WTC11 (cell line): ENCODE measurements around the gene ARID4B. TPM values are rescaled to one million over a fixed set of nuclear protein-coding genes. Genes with fewer than 3 reads are reported as not detected.
A peak's percentile ranks its signal among the peaks of the same experiment; 100 is the strongest.

Experiments
- ATAC-seq: fragments of 200-7000 bp; cut with Tn5 transposase; 2 replicates; pipeline ENCODE4 v1.10.0; 2021; ENCODE audit warnings: mild to moderate bottlenecking, moderate library complexity
- CTCF ChIA-PET: fragments of 300-600 bp; sonication (Branson Sonifier 250); formaldehyde crosslinking; loops from one replicate; lab custom pipeline; 2021; ENCODE audit warnings: antibody characterized with exemption; lab: Charles Lee
- POLR2A ChIA-PET: fragments of 350-600 bp; sonication (Branson Sonifier 250); formaldehyde crosslinking; loops from one replicate; lab custom pipeline; 2021; ENCODE audit warnings: antibody characterized with exemption; lab: Charles Lee
- DNase-seq: peaks from one replicate; pipeline ENCODE4 v3.0.0; 2021; ENCODE audit warnings: low spot score
- H3K27ac Mint-ChIP-seq: 2 replicates; pipeline ENCODE4 v1.8.0; 2021; ENCODE audit warnings: mixed read lengths
- H3K27me3 Mint-ChIP-seq: 2 replicates; pipeline ENCODE4 v1.8.0; 2021; ENCODE audit warnings: low read depth, mild to moderate bottlenecking, moderate library complexity, mixed read lengths
- H3K36me3 Mint-ChIP-seq: 2 replicates; pipeline ENCODE4 v1.8.0; 2021; ENCODE audit warnings: mixed read lengths
- H3K4me1 Mint-ChIP-seq: 2 replicates; pipeline ENCODE4 v1.8.0; 2022; ENCODE audit warnings: mixed read lengths
- H3K4me3 Mint-ChIP-seq: 2 replicates; pipeline ENCODE4 v1.8.0; 2021; ENCODE audit warnings: mild to moderate bottlenecking, moderate library complexity, mixed read lengths
- H3K9me3 Mint-ChIP-seq: 2 replicates; pipeline ENCODE4 v1.8.0; 2021; ENCODE audit warnings: mixed read lengths
- ATF6 ChIP-seq: sonication (generic); formaldehyde crosslinking; IDR thresholded peaks from 2 replicates; pipeline ENCODE4 v1.8.1; 2023; ENCODE audit warnings: mild to moderate bottlenecking, missing genetic modification reagents
- CBFB ChIP-seq: sonication (generic); formaldehyde crosslinking; IDR thresholded peaks from 2 replicates; pipeline ENCODE4 v1.8.1; 2022; ENCODE audit warnings: mild to moderate bottlenecking, low read depth, missing genetic modification reagents
- EMX1 ChIP-seq: fragments of 250-450 bp; sonication (Bioruptor Pico); IDR thresholded peaks from 2 replicates; pipeline ENCODE4 v1.8.0; 2021; ENCODE audit warnings: mild to moderate bottlenecking
- ESRRA ChIP-seq: sonication (generic); formaldehyde crosslinking; IDR thresholded peaks from 2 replicates; pipeline ENCODE4 v1.8.1; 2022; ENCODE audit warnings: mild to moderate bottlenecking, missing genetic modification reagents, borderline replicate concordance
- ETV6 ChIP-seq: sonication (generic); formaldehyde crosslinking; IDR thresholded peaks from 2 replicates; pipeline ENCODE4 v1.8.1; 2022; ENCODE audit warnings: mild to moderate bottlenecking, missing genetic modification reagents
- FOXJ3 ChIP-seq: sonication (generic); formaldehyde crosslinking; IDR thresholded peaks from 2 replicates; pipeline ENCODE4 v1.9.0; 2021; ENCODE audit warnings: missing genetic modification reagents, mild to moderate bottlenecking, borderline replicate concordance
- GTF2I ChIP-seq: fragments of 250-450 bp; sonication (Bioruptor Pico); conservative IDR thresholded peaks from 2 replicates; pipeline ENCODE4 v1.4.0; 2021; ENCODE audit warnings: mild to moderate bottlenecking
- IRF1 ChIP-seq: sonication (generic); formaldehyde crosslinking; IDR thresholded peaks from 2 replicates; pipeline ENCODE4 v1.8.0; 2023; ENCODE audit warnings: missing genetic modification reagents
- JUN ChIP-seq: sonication (generic); formaldehyde crosslinking; IDR thresholded peaks from 2 replicates; pipeline ENCODE4 v1.8.0; 2023; ENCODE audit warnings: mild to moderate bottlenecking, missing genetic modification reagents
- NFYB ChIP-seq: sonication (generic); formaldehyde crosslinking; conservative IDR thresholded peaks from 2 replicates; pipeline ENCODE4 v1.8.0; 2022; ENCODE audit warnings: low read depth, missing genetic modification reagents
- NR2C2 ChIP-seq: sonication (generic); formaldehyde crosslinking; IDR thresholded peaks from 2 replicates; pipeline ENCODE4 v1.8.0; 2022; ENCODE audit warnings: mild to moderate bottlenecking, missing genetic modification reagents
- RELA ChIP-seq: sonication (generic); formaldehyde crosslinking; IDR thresholded peaks from 2 replicates; pipeline ENCODE4 v1.8.1; 2022; ENCODE audit warnings: missing genetic modification reagents, mild to moderate bottlenecking, borderline replicate concordance
- RORB ChIP-seq: fragments of 250-450 bp; sonication (Bioruptor Pico); IDR thresholded peaks from 2 replicates; pipeline ENCODE4 v1.9.0; 2021; ENCODE audit warnings: mild to moderate bottlenecking
- SMAD3 ChIP-seq: sonication (generic); formaldehyde crosslinking; IDR thresholded peaks from 2 replicates; pipeline ENCODE4 v1.8.0; 2022; ENCODE audit warnings: missing genetic modification reagents, mild to moderate bottlenecking, borderline replicate concordance
- SMAD4 ChIP-seq: sonication (generic); formaldehyde crosslinking; IDR thresholded peaks from 2 replicates; pipeline ENCODE4 v1.8.0; 2022; ENCODE audit warnings: mild to moderate bottlenecking, missing genetic modification reagents
- SP1 ChIP-seq: sonication (generic); formaldehyde crosslinking; conservative IDR thresholded peaks from 2 replicates; pipeline ENCODE4 v1.8.1; 2022; ENCODE audit warnings: missing genetic modification reagents
- TCF7 ChIP-seq: sonication (generic); formaldehyde crosslinking; IDR thresholded peaks from 2 replicates; pipeline ENCODE4 v1.8.0; 2022; ENCODE audit warnings: mild to moderate bottlenecking, low read depth, missing genetic modification reagents, moderate library complexity
- TP53 ChIP-seq: sonication (generic); formaldehyde crosslinking; IDR thresholded peaks from 2 replicates; pipeline ENCODE4 v1.8.1; 2023; ENCODE audit warnings: mild to moderate bottlenecking, missing genetic modification reagents
- ZNF232 ChIP-seq: sonication (generic); formaldehyde crosslinking; IDR thresholded peaks from 2 replicates; pipeline ENCODE4 v1.8.0; 2022; ENCODE audit warnings: mild to moderate bottlenecking, missing genetic modification reagents
- ZNF416 ChIP-seq: fragments of 250-450 bp; sonication (Bioruptor Pico); IDR thresholded peaks from 2 replicates; pipeline ENCODE4 v1.9.0; 2021; ENCODE audit warnings: mild to moderate bottlenecking, inconsistent platforms
- ZNF671 ChIP-seq: fragments of 250-450 bp; sonication (Bioruptor Pico); IDR thresholded peaks from 2 replicates; pipeline ENCODE4 v1.8.0; 2021; ENCODE audit warnings: mild to moderate bottlenecking
- total RNA-seq: library from RNA; stranded (reverse); gene quantifications from 3 replicates; pipeline ENCODE4 v1.2.3, GENCODE V29; 2021
- TF ChIP-seq, protein P1 (sequence below): sonication (generic); formaldehyde crosslinking; IDR thresholded peaks from 2 replicates; pipeline ENCODE4 v1.8.1; 2022; ENCODE audit warnings: low read depth, missing genetic modification reagents, borderline replicate concordance
- TF ChIP-seq, protein P2 (sequence below): fragments of 250-450 bp; sonication (Bioruptor Pico); IDR thresholded peaks from 2 replicates; pipeline ENCODE4 v1.9.0; 2021; ENCODE audit warnings: mild to moderate bottlenecking
- TF ChIP-seq, protein P3 (sequence below): sonication (generic); formaldehyde crosslinking; conservative IDR thresholded peaks from 2 replicates; pipeline ENCODE4 v1.8.1; 2022; ENCODE audit warnings: mild to moderate bottlenecking, missing genetic modification reagents

The ARID4B gene
- total RNA-seq, 1 experiment from 2014 or later = 35.7 TPM

DNA sequence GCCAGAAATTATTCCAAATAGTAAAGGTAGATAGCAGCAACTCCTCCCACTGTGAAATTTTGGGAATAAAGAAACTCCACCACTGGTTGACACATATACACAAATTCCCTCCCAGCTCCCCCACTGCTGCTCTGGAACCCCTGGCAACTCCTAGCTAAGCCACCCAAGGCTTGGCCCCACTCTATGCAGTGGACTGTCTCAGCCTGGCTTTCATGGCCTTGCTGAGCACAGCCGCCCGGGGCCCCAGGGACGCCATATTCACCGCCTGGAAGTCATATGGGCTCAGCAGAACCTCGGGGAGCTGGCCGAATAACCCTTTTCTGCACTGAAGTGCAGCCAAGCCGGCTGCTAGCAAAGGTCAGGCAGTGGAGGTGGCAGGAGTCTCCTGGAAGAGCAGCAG lies 151.5 kb downstream of the ARID4B start:
- ATAC-seq (peak; percentile 57), DNase-seq (no peak)
- Mint-ChIP-seq H3K4me3 (no peak overlapping the region), H3K9me3 (no peaks in the 10 kb centered on the region), H3K27me3 (no peaks in the 10 kb centered on the region), H3K4me1 (no peaks in the 10 kb centered on the region), H3K27ac (no peak overlapping the region), H3K36me3 (peaks cover 58% of the 10 kb centered on the region)
- ChIA-PET POLR2A (no interaction called here), CTCF (no interaction called here)
- TF ChIP-seq ETV6 (CRISPR knock-in tag) (no peak), ZNF671 (CRISPR knock-in tag) (no peak), TCF7 (CRISPR knock-in tag) (no peak), IRF1 (CRISPR knock-in tag) (no peak), NR2C2 (no peak), ESRRA (CRISPR knock-in tag) (no peak), GTF2I (CRISPR knock-in tag) (no peak), SMAD3 (CRISPR knock-in tag) (no peak), NFYB (CRISPR knock-in tag) (no peak), ZNF416 (CRISPR knock-in tag) (no peak), EMX1 (CRISPR knock-in tag) (no peak), FOXJ3 (CRISPR knock-in tag) (no peak), TP53 (CRISPR knock-in tag) (no peak)
- TF ChIP-seq, protein P1, sequence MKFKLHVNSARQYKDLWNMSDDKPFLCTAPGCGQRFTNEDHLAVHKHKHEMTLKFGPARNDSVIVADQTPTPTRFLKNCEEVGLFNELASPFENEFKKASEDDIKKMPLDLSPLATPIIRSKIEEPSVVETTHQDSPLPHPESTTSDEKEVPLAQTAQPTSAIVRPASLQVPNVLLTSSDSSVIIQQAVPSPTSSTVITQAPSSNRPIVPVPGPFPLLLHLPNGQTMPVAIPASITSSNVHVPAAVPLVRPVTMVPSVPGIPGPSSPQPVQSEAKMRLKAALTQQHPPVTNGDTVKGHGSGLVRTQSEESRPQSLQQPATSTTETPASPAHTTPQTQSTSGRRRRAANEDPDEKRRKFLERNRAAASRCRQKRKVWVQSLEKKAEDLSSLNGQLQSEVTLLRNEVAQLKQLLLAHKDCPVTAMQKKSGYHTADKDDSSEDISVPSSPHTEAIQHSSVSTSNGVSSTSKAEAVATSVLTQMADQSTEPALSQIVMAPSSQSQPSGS = no peak

- Mint-ChIP-seq H3K4me1 (no peaks in the 10 kb centered on the region), H3K27me3 (no peaks in the 10 kb centered on the region), H3K4me3 (no peak overlapping the region), H3K27ac (no peak overlapping the region), H3K9me3 (no peaks in the 10 kb centered on the region), H3K36me3 (peaks cover 43% of the 10 kb centered on the region)
- CTCF ChIA-PET = interaction anchor here (0.7 kb wide), 1 partner anchor 43 kb away, joined by 6 read pairs; no protein-coding TSS in a partner anchor
- POLR2A ChIA-PET = no interaction called here
- no peak for TF ChIP-seq ZNF232 (CRISPR knock-in tag)
- TF ChIP-seq JUN = no peak
- no peak for DNase-seq
- no peak for ATAC-seq
Measured at GRCh38 chr1:235169986-235170385, 158.0 kb downstream of the ARID4B start.

- CTCF ChIA-PET = no interaction called here
- Mint-ChIP-seq H3K4me1 (no peaks in the 10 kb centered on the region), H3K4me3 (no peak overlapping the region), H3K27me3 (no peaks in the 10 kb centered on the region), H3K36me3 (peaks cover 29% of the 10 kb centered on the region), H3K9me3 (no peaks in the 10 kb centered on the region), H3K27ac (no peak overlapping the region)
- DNase-seq = no peak
- ATAC-seq = no peak
- TF ChIP-seq SMAD4 (CRISPR knock-in tag) (no peak), ATF6 (CRISPR knock-in tag) (no peak), RELA (no peak), RORB (CRISPR knock-in tag) (no peak), SP1 (no peak), NR2C2 (no peak), ZNF671 (CRISPR knock-in tag) (no peak), CBFB (CRISPR knock-in tag) (no peak)
- TF ChIP-seq, protein P2, sequence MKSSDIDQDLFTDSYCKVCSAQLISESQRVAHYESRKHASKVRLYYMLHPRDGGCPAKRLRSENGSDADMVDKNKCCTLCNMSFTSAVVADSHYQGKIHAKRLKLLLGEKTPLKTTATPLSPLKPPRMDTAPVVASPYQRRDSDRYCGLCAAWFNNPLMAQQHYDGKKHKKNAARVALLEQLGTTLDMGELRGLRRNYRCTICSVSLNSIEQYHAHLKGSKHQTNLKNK (CRISPR knock-in tag) = no peak
- TF ChIP-seq, protein P3, sequence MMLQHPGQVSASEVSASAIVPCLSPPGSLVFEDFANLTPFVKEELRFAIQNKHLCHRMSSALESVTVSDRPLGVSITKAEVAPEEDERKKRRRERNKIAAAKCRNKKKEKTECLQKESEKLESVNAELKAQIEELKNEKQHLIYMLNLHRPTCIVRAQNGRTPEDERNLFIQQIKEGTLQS (CRISPR knock-in tag) = no peak
- POLR2A ChIA-PET = interaction anchor here (0.6 kb wide), 1 partner anchor 1162 kb away, joined by 3 read pairs; no protein-coding TSS in a partner anchor
Measured at GRCh38 chr1:235168375-235168774, 159.6 kb downstream of the ARID4B start.
